Measurements from ENCODE around the gene SQOR.
"Not testable (repeated sequence)": the region's sequence is repeated elsewhere in the genome, so short reads cannot be mapped to it uniquely, and the experiment has no call there.

The SQOR gene

GRCh38 chr15:45641999-45642932 lies 7.4 kb downstream of the SQOR start:
- peak; percentile 82 for DNase-seq (ENCODE audit: low read depth)
- no peak for TF ChIP-seq CTCF (conservative IDR thresholded peaks at IDR 0.05; ENCODE audit: low read depth, low read length)
- no peak overlapping the region for H3K4me3 ChIP-seq (ENCODE audit: low read length)

GRCh38 chr15:45644437-45644836 lies 9.6 kb downstream of the SQOR start:
- no peak for DNase-seq (ENCODE audit: low read depth)
- H3K4me3 ChIP-seq (ENCODE audit: low read length): no peak overlapping the region
- TF ChIP-seq CTCF (conservative IDR thresholded peaks at IDR 0.05; ENCODE audit: low read depth, low read length): no peak

GRCh38 chr15:45645026-45645980 lies 10.5 kb downstream of the SQOR start:
- DNase-seq (ENCODE audit: low read depth): peak; percentile 55
- TF ChIP-seq CTCF (conservative IDR thresholded peaks at IDR 0.05; ENCODE audit: low read depth, low read length): no peak
- no peak overlapping the region for H3K4me3 ChIP-seq (ENCODE audit: low read length)

- no peak overlapping the region for H3K4me3 ChIP-seq (ENCODE audit: low read length)
- no peak for DNase-seq (ENCODE audit: low read depth)
- no peak for TF ChIP-seq CTCF (conservative IDR thresholded peaks at IDR 0.05; ENCODE audit: low read depth, low read length)
Observed at GRCh38 chr15:45646220-45646619, 11.4 kb downstream of the SQOR start.

GRCh38 chr15:45647828-45648227 lies 13.0 kb downstream of the SQOR start:
- no peak for DNase-seq (ENCODE audit: low read depth)
- TF ChIP-seq CTCF (conservative IDR thresholded peaks at IDR 0.05; ENCODE audit: low read depth, low read length): no peak
- no peak overlapping the region for H3K4me3 ChIP-seq (ENCODE audit: low read length)

- no peak for TF ChIP-seq CTCF (conservative IDR thresholded peaks at IDR 0.05; ENCODE audit: low read depth, low read length)
- H3K4me3 ChIP-seq (ENCODE audit: low read length): no peak overlapping the region
- DNase-seq (ENCODE audit: low read depth): peak; percentile 32
Observed at GRCh38 chr15:45648521-45649200, 13.8 kb downstream of the SQOR start.

GRCh38 chr15:45650007-45650406 lies 15.2 kb downstream of the SQOR start:
- DNase-seq (ENCODE audit: low read depth); H3K4me3 ChIP-seq (ENCODE audit: low read length): not testable (repeated sequence)
